ENCODE data around the gene FBXO2. TPM values are rescaled to one million over a fixed set of nuclear protein-coding genes. Genes with fewer than 3 reads are reported as not detected.
A peak's percentile ranks its signal among the peaks of the same experiment; 100 is the strongest.

FBXO2 gene, protein sequence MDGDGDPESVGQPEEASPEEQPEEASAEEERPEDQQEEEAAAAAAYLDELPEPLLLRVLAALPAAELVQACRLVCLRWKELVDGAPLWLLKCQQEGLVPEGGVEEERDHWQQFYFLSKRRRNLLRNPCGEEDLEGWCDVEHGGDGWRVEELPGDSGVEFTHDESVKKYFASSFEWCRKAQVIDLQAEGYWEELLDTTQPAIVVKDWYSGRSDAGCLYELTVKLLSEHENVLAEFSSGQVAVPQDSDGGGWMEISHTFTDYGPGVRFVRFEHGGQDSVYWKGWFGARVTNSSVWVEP
- polyA plus RNA-seq (2013, experiment 1 of 4) = 7.6 TPM
- polyA plus RNA-seq (2013, experiment 2 of 4) = 6.2 TPM
- polyA plus RNA-seq (2013, experiment 3 of 4) = 8.6 TPM
- polyA plus RNA-seq (2013, experiment 4 of 4) = 8.1 TPM

GRCh38 chr1:11654137-11654938 is at the start of gene FBXO2, which contains the start of gene FBXO44:
Gene FBXO2 (minus strand): TSS chr1:11654429. CDS start chr1:11654340, 89 bp downstream.
Gene FBXO44 (plus strand): TSS chr1:11654877. CDS start chr1:11655836, 959 bp downstream.
- peaks cover 61% of the 10 kb centered on the region for H3K27me3 ChIP-seq (ENCODE audit: control insufficient read depth, insufficient read depth, low read length, poor library complexity, severe bottlenecking)
- WGBS, 2 experiments = 1% methylated on average over 94 of the region's 94 CpGs

DNA sequence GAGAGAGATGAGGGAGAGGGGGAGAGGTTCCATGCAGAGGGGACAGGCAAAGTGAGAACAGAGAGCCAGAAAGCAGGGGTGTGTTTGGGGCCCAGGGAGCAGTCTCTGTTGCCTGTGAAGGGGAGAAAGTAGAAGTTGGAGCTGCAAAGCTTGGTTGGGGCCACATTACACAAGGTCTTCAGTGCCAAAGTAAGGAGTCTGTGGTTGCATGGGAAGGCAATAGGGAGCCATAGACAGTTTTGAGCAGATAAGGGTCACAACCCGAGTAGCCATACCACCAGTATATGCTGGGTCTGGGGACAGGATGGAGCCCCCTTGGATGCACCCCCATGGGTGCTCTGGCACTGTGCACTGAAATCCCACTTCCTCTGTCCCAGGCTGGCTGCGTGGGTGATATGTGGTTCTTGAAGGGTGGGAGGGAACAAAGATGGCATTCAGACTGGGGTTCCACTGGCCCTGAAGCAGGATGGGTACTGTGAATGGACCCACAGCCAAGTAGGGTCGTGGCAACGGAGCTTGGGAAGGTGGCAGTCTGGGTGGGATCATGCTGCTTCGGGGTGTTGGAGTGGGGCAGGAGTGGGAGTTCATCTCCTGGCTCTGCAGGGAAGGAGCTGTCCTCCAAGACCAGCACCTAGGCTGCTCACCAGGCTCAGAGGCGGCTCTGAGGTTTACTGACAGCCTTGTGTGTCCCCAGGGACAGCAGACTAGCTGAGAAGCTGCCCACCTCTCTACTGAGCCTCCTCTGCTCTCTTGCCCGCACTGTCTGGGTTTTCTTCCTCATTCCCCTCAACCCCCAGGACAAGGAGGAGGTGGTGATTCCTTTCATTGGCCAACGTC is 49.3 kb upstream of the FBXO2 start:
- Histone ChIP-seq H3K4me1 (ENCODE audit: control insufficient read depth, insufficient read depth, low read length) (peaks cover 60% of the 10 kb centered on the region), H3K9me3 (ENCODE audit: control insufficient read depth, low read length) (no peaks in the 10 kb centered on the region), H3K27me3 (ENCODE audit: control insufficient read depth, insufficient read depth, low read length, poor library complexity, severe bottlenecking) (no peaks in the 10 kb centered on the region), H3K36me3 (ENCODE audit: control insufficient read depth, insufficient read depth, low read length) (peaks cover 4% of the 10 kb centered on the region), H3K27ac (ENCODE audit: insufficient read depth, low read depth, low read length, poor library complexity, severe bottlenecking) (peak overlapping the region; percentile 55), H3K4me3 (ENCODE audit: insufficient read depth, low read depth, low read length) (peak overlapping the region; percentile 10)
- 57 to 61% methylated on average over 8 of the region's 8 CpGs for WGBS, 2 experiments

More at GRCh38 chr1:11654137-11654938, at the start of gene FBXO2, which contains the start of gene FBXO44:
- H3K4me1 ChIP-seq (ENCODE audit: control insufficient read depth, insufficient read depth, low read length) = peaks cover 13% of the 10 kb centered on the region
- H3K9me3 ChIP-seq (ENCODE audit: control insufficient read depth, low read length) = no peaks in the 10 kb centered on the region
- peak within 1 kb of the TSS; percentile 57 for H3K4me3 ChIP-seq (ENCODE audit: insufficient read depth, low read depth, low read length)
- H3K36me3 ChIP-seq (ENCODE audit: control insufficient read depth, insufficient read depth, low read length) = no peaks in the 10 kb centered on the region
- no peak within 1 kb of the TSS for H3K27ac ChIP-seq (ENCODE audit: insufficient read depth, low read depth, low read length, poor library complexity, severe bottlenecking)

- no peaks in the 10 kb centered on the region for H3K9me3 ChIP-seq (ENCODE audit: control insufficient read depth, low read length)
- 89 to 90% methylated on average over 15 of the region's 15 CpGs for WGBS, 2 experiments
- no peaks in the 10 kb centered on the region for H3K27me3 ChIP-seq (ENCODE audit: control insufficient read depth, insufficient read depth, low read length, poor library complexity, severe bottlenecking)
- no peak overlapping the region for H3K4me3 ChIP-seq (ENCODE audit: insufficient read depth, low read depth, low read length)
- peaks cover 52% of the 10 kb centered on the region for H3K4me1 ChIP-seq (ENCODE audit: control insufficient read depth, insufficient read depth, low read length)
- H3K36me3 ChIP-seq (ENCODE audit: control insufficient read depth, insufficient read depth, low read length) = peaks cover 4% of the 10 kb centered on the region
- no peak overlapping the region for H3K27ac ChIP-seq (ENCODE audit: insufficient read depth, low read depth, low read length, poor library complexity, severe bottlenecking)
Observed at GRCh38 chr1:11701981-11702803, 48.0 kb upstream of the FBXO2 start.

DNA sequence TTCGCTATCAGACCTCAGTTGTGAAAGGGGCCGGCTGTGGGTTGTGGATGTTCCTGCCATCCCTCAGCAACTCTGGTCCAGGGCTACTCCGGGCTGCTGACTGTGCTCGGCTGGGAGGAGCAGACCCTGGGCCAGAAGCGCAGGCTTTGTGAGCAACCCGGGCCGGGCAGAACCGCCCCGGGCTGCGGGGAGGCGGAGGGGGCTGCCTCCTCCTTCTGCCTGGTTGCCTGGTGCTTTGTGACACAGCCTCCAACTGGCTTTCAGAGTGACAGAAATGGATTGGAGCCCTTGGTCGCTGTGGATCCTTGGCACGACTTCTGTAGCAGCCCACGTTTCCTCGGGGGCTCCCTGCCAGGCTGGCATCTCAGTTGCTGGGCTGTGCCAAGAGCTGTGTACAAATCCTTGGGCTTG is 47.3 kb upstream of the FBXO2 start:
- Histone ChIP-seq H3K36me3 (ENCODE audit: control insufficient read depth, insufficient read depth, low read length) (peaks cover 4% of the 10 kb centered on the region), H3K27me3 (ENCODE audit: control insufficient read depth, insufficient read depth, low read length, poor library complexity, severe bottlenecking) (no peaks in the 10 kb centered on the region), H3K4me3 (ENCODE audit: insufficient read depth, low read depth, low read length) (no peak overlapping the region), H3K27ac (ENCODE audit: insufficient read depth, low read depth, low read length, poor library complexity, severe bottlenecking) (peak overlapping the region; percentile 50), H3K4me1 (ENCODE audit: control insufficient read depth, insufficient read depth, low read length) (peaks cover 52% of the 10 kb centered on the region), H3K9me3 (ENCODE audit: control insufficient read depth, low read length) (no peaks in the 10 kb centered on the region)
- 61 to 63% methylated on average over 15 of the region's 15 CpGs for WGBS, 2 experiments

DNA sequence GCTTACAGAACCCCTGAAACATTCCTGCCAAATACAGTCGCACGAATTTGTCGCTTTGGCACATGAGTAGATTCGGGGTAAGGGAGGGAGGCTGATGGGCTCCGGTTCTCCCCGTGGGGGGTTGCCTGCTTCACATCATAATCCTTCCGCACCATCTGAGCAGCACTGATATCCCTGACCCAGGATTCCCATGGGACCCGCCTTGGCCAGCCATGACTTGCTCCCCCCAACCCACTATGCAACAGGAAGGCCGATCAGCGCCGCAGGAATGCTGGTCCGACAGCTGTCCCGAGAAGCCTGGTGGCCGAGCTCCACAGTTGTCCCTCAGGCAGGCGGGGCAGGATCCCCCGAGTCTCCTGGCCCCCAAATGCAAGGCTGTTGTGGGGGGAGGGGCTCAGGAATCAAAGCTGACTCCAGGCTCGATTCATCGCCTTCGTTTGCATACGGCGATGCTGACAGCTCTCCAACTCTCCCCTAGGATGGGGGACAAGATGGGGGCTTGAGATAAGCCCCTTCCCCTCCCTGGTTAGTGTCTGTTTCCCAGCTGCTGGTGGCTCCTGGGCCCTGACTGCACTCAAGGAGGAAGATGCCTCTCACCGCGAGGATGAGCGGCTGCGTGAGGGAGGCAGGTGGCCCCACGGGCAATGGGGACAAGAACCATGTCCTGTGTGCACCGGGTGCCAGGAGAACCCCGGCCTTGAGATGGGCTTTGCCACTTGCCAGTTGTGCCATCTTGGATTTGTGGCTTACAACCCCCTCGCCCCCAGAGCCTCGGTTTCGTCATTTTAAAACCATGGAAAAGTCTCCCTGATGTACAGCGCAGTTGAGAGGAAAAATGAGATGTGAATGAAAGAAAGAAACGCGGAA is 46.6 kb upstream of the FBXO2 start:
- 66 to 67% methylated on average over 34 of the region's 34 CpGs for WGBS, 2 experiments
- no peaks in the 10 kb centered on the region for H3K9me3 ChIP-seq (ENCODE audit: control insufficient read depth, low read length)
- peaks cover 46% of the 10 kb centered on the region for H3K4me1 ChIP-seq (ENCODE audit: control insufficient read depth, insufficient read depth, low read length)
- H3K27me3 ChIP-seq (ENCODE audit: control insufficient read depth, insufficient read depth, low read length, poor library complexity, severe bottlenecking) = no peaks in the 10 kb centered on the region
- no peak overlapping the region for H3K4me3 ChIP-seq (ENCODE audit: insufficient read depth, low read depth, low read length)
- H3K36me3 ChIP-seq (ENCODE audit: control insufficient read depth, insufficient read depth, low read length) = no peaks in the 10 kb centered on the region
- peak overlapping the region; percentile 50 for H3K27ac ChIP-seq (ENCODE audit: insufficient read depth, low read depth, low read length, poor library complexity, severe bottlenecking)

GRCh38 chr1:11697893-11698210 is 43.6 kb upstream of the FBXO2 start:
- H3K9me3 ChIP-seq (ENCODE audit: control insufficient read depth, low read length) = no peaks in the 10 kb centered on the region
- no peak overlapping the region for H3K4me3 ChIP-seq (ENCODE audit: insufficient read depth, low read depth, low read length)
- H3K36me3 ChIP-seq (ENCODE audit: control insufficient read depth, insufficient read depth, low read length) = no peaks in the 10 kb centered on the region
- WGBS, 2 experiments = 80 to 91% methylated on average over 5 of the region's 5 CpGs
- H3K27ac ChIP-seq (ENCODE audit: insufficient read depth, low read depth, low read length, poor library complexity, severe bottlenecking) = no peak overlapping the region
- peaks cover 6% of the 10 kb centered on the region for H3K27me3 ChIP-seq (ENCODE audit: control insufficient read depth, insufficient read depth, low read length, poor library complexity, severe bottlenecking)
- H3K4me1 ChIP-seq (ENCODE audit: control insufficient read depth, insufficient read depth, low read length) = peaks cover 30% of the 10 kb centered on the region

DNA sequence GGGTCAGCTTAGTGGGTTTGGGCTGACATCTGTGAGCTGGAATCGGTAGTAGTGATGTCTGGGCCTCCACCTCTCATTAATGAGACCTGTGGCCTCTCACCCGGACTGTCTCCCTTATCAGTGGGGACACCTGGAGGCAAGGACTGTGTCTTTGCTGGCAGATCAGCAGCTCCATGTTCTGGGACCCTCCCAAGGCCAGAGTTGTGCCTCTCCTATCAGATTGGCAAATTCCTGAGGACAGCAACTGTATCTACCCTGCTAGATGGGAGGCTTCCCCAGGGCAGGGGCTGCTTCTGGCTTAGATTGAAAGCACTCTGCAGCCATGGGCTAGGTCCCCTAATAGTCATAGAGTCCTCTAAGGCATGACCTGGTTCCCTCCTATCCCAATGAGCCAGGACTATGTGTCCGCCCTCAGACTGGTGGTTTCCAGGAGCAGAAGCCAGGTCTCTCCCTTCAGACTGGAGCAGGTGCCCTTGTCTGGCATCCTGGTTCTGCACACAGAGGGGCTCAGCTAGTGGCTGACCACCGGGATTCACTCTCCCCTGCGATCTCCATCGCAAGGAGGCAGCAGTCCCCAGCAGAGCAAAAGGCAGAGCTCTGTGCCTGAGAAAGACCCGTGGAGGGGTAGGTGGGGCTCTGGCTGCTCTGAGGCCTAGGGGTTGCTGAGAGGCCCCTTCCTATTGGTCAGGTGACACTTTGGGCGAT is 43.1 kb upstream of the FBXO2 start:
- peaks cover 30% of the 10 kb centered on the region for H3K4me1 ChIP-seq (ENCODE audit: control insufficient read depth, insufficient read depth, low read length)
- no peaks in the 10 kb centered on the region for H3K9me3 ChIP-seq (ENCODE audit: control insufficient read depth, low read length)
- no peak overlapping the region for H3K27ac ChIP-seq (ENCODE audit: insufficient read depth, low read depth, low read length, poor library complexity, severe bottlenecking)
- peaks cover 11% of the 10 kb centered on the region for H3K27me3 ChIP-seq (ENCODE audit: control insufficient read depth, insufficient read depth, low read length, poor library complexity, severe bottlenecking)
- no peaks in the 10 kb centered on the region for H3K36me3 ChIP-seq (ENCODE audit: control insufficient read depth, insufficient read depth, low read length)
- H3K4me3 ChIP-seq (ENCODE audit: insufficient read depth, low read depth, low read length) = no peak overlapping the region
- 75% methylated on average over 8 of the region's 8 CpGs for WGBS, 2 experiments

- Histone ChIP-seq H3K27me3 (ENCODE audit: control insufficient read depth, insufficient read depth, low read length, poor library complexity, severe bottlenecking) (peaks cover 19% of the 10 kb centered on the region), H3K4me1 (ENCODE audit: control insufficient read depth, insufficient read depth, low read length) (peaks cover 17% of the 10 kb centered on the region), H3K4me3 (ENCODE audit: insufficient read depth, low read depth, low read length) (no peak overlapping the region), H3K36me3 (ENCODE audit: control insufficient read depth, insufficient read depth, low read length) (no peaks in the 10 kb centered on the region), H3K9me3 (ENCODE audit: control insufficient read depth, low read length) (no peaks in the 10 kb centered on the region), H3K27ac (ENCODE audit: insufficient read depth, low read depth, low read length, poor library complexity, severe bottlenecking) (no peak overlapping the region)
- 47 to 48% methylated on average over 6 of the region's 6 CpGs for WGBS, 2 experiments
Observed at GRCh38 chr1:11695861-11696260, 41.6 kb upstream of the FBXO2 start.

Data from ectodermal cell (in vitro differentiated cells).